ENCODE results near the gene ALLC.
"Not testable (repeated sequence)": the region's sequence is repeated elsewhere in the genome, so short reads cannot be mapped to it uniquely, and the experiment has no call there.

ALLC gene

DNA sequence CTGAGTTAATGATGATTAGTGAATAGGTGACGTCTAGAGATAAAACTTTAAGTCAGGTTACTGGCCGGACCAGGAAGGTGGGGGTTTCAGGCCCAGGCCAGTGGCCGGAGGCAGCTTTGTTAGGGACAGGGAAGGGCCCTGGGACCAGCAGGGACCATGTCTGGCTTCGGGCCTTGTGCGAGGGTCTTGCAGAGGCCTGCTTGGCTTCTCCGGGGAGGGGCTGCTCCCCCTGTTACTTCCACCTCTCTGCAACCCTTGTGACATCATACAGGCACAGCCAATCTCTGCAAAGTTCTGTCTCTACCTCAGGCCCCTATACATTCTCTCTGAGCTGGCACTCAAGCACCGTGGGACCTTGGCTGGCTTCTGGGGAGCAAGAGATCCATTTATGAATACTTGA is at the start of gene ALLC:
Gene ALLC (plus strand): TSS at position 320 of the 400 bp plus-strand sequence. CDS start 12,958 bp downstream, outside the sequence.
- no peak for DNase-seq

DNA sequence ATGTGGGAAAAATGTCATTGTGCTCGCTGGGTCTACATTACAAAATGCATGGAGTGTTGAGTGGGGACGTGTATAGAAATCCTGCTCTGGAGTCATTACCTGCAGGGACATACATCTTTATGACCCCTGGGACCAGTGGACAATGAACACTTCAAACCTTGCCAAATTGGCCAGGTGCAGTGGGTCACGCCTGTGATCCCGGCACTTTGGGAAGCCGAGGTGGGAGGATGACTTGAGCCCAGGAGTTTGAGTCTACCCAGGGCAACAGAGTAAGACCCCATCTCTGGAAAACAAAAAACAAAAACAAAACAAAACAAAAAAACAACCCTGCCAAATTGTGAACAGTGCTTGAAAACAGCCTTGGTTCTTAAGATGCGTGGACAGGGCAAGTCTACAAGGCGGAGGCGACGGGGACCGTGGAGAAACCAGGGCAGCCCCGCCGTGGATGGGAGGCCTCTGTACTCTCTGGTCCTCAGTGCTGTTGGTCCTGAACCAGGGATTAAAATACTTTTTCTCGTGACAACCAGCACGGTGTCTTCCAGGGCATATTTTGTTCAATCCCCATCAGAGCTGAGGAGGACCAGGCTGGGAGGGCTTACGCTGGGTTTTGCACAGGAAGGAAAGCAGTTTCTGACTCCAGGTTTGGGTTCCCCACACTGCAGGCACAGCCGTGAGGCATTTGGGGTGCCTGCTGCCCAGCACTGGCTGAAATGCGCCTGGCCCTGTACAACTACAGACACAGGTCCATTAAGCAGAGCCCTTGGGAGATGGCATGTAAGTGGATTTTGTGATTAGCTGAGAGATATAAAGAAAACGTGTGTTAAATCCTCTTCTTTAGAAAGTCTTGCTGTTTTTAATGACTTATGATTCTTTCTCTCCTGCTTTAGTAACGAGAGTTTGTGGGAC is 49.4 kb upstream of the ALLC start:
- DNase-seq: no peak

DNA sequence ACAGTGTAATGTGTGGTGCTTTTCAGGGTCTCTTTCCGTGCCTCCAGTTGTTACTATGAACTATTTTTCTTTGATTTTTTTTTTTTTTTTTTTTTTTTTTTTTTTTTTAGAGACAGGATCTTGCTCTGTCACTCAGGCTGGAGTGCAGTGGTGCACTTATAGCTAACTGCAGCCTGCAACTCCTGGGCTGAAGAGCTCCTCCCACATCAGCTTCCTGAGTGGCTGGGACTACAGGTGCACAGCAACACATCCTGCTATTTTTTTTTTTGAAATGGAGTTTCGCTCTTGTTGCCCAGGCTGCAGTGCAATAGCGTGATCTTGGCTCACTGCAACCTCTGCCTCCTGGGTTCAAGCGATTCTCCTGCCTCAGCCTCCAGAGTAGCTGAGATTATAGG is 48.7 kb upstream of the ALLC start:
- not testable (repeated sequence) for DNase-seq

DNA sequence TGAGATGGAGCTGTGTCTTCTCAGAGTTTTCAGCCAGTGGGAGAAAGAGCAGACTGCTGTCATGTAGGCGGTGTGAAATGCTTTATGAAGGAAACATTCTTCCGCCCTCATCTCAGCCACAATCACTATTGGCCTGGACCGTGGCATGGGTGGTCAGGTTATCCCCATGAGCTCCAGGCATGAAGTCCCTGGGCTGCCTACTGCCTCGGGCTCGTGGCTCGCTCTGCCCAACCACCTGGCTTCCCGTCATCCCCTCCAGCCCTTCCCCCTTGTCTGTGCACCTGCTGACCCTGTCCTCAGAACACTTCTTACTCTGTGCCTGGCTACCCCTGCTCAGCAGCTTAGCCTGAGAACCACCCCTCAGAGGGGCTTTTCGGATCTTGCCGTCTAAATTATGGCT is 47.6 kb upstream of the ALLC start:
- no peak for DNase-seq

DNA sequence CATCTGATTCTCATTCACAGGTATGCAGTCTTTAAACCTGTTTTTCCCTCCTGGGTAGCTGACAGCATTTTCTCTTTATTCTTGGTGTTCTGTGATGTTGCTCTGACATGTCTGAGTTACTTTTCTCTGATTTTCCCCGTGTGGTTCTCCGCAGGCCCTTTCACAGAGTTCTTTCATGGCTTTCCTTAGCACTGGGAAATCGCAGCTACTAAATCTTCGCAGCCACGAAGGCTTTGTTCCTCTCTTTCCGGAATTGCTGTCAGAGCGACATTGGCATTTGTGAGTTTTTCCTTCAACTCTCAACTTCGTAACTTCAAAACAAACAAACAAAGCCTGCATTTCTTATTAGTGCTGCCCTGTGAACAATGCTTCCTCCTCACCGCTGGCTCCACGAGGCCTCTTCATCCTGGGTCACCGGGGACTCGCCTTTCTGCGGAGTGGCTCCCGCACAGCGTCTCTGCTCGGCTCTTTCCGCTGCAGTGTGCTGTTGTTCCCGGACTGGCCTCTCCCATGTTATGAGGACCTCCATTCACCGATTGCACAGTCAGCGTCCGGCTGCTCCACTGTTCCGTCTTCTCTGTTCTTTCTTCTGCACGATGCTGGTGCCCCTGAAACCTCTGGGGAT is 47.0 kb upstream of the ALLC start:
- no peak for DNase-seq

DNA sequence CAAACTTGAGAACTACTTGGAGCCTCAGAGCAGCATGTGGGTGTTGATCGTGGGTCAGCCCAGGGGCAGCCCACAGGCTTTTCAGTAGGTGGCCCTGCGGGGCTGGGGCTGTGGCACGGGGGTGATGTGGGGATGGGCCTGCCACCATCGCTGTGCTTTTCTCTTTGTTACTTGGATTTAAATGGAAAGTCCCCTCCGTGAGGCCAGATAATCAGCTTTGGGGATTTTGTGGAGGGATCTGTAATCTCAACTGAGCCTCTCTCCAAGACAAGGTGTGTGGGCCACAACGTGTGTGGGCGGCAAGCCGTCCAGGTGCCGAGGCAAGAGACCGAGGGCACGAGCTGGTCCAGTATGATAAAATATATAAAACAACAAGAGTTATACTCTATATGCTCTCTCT is 46.4 kb upstream of the ALLC start:
- no peak for DNase-seq

DNA sequence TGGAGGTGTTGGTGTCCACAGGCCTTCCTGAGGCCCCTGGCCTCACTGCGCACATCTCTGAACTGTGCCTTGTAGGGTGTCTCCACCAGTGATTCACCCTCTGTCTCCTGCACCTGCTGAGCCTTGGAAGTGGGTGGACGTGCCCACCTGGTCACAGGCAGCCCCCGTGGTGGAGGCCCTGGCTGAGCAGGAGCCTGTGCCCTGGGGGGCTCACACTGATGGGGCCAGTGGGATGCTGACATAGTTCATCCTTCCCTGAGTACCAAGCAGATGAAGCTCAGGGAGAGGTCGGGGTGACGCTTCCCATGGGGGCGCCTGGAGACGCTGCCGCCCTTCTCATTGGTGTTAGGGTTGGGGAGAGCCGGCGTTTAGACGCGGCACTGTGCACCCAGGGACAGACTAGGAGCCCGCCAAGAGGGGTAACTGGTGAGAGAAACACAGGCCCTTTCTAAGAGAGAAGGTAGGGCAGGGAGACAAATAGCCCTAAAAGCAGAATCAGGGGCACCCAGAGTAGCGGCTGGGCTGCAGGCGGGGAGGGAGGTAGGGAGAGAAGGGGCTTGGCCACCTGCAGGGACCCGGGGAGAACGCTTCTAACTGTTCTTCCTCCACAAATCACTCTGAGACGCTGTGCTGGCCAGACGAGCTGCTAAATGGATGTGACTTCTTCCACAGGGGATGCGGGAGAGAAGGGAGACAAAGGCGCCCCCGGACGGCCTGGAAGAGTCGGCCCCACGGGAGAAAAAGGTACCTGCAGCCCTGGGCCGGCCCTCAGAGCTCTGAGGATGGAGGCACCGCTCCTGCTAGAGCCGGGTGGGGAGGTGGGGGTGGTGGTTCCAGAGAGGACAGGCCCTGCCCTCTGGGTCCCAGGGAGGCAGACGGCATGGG is 45.1 kb upstream of the ALLC start:
- DNase-seq: no peak

DNA sequence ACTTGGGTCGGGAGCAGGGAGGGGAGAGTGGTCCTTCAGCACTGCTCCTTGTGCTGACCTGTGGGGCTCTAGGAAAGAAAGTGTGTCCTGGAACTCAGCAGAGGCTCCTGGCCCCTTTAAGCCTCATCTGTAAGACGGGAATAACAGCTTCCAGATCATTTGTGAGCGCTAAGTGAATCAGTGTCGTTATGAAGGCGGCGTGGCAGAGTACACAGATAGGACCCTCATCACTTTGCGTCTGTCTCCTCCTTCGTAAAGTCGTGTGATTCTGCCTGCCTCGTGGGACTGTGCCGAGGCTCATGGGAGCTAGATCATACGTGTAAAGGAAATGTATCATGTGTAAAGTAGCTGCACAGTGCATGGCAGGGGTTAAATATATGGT is 44.5 kb upstream of the ALLC start:
- DNase-seq: no peak

DNA sequence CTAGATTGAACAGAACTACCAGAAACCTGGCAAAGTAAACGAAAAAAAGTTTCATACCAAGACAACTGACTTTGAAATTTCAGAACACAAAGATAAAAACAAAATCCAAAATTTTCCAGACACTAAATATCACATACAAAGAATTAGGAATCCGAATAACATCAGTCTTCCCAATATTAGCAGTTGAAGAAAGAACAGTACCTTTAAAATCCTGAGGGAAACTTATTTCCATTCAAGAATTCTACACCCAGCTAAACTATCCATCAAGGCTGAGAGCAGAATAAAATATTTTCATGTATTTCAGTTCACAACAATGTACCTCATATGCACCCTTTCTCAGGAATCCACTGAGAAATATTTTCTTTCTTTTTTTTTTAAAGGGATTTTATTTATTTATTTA is 43.3 kb upstream of the ALLC start:
- not testable (repeated sequence) for DNase-seq

DNA sequence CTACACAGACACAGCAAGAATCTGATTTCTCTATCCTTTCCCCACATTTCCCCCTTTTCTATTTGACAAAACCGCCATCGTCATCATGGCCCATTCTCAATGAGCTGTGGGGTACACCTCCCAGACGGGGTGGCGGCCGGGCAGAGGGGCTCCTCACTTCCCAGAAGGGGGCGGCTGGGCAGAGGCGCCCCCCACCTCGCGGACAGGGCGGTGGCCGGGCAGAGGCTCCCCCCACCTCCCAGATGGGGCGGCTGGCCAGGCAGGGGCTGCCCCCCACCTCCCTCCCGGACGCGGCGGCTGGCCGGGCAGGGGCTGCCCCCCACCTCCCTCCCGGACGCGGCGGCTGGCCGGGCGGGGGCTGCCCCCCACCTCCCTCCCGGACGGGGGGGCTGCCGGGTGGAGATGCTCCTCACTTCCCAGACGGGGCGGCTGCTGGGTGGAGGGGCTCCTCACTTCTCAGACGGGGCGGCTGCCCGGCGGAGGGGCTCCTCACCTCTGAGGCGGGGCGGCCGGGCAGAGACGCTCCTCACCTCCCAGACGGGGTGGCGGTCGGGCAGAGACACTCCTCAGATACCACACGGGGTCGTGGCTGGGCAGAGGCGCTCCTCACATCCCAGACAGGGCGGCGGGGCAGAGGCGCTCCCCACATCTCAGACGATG is 42.3 kb upstream of the ALLC start:
- not testable (repeated sequence) for DNase-seq

DNA sequence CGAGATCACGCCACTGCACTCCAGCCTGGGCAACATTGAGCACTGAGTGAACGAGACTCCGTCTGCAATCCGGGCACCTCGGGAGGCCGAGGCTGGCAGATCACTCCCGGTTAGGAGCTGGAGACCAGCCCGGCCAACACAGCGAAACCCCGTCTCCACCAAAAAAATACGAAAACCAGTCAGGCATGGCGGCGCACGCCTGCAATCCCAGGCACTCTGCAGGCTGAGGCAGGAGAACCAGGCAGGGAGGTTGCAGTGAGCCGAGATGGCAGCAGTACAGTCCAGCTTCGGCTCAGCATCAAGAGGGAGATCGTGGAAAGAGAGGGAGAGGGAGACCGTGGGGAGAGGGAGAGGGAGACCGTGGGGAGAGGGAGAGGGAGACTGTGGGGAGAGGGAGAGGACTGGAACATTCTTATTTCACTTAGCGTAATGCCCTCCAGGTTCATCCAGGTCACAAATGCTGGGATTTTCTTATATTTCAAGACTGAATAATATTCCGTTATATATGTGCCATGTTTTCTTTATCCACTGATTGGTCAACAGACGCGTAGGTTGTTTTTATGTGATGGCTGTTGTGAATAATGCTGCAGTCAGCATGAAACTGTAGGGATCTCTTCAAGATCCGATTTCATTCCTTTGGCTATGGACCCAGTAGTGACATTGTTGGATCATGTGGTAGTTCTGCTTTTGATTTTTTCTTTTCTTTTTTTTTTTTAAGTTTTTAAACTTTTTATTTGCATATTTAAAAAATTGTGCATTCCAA is 41.4 kb upstream of the ALLC start:
- DNase-seq: not testable (repeated sequence)

DNA sequence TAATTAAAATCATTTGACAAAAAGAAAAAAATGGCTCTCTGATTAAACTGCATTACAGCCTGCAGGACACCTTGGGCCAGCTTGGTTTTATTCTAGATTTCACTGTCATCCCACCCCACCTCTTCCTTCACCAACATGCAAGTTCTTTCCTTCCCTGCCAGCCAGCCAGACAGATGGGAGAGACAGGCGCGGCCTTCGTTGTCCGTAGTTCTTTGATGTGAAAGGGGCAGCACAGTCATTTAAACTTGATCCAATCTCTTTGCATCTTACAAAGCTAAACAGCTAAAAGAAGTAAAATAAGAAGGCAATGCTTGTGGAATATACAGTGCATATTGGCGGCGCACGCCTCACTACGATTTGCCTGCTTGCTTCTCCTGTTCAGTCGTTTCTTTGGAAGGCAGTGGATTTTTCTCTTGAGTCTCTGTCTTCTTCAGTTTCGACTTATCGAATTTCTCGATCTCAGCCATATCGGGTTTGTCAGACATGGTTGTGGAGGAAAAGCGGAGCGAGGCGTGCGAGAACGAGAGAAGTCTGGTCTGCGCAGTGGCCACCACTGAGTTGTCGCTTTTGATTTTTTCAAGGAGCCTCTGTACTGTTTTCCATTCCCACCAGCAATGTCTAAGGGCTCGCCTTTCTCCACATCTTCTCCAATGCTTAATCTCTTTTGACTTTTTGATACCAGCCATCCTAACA is 40.7 kb upstream of the ALLC start:
- no peak for DNase-seq

DNA sequence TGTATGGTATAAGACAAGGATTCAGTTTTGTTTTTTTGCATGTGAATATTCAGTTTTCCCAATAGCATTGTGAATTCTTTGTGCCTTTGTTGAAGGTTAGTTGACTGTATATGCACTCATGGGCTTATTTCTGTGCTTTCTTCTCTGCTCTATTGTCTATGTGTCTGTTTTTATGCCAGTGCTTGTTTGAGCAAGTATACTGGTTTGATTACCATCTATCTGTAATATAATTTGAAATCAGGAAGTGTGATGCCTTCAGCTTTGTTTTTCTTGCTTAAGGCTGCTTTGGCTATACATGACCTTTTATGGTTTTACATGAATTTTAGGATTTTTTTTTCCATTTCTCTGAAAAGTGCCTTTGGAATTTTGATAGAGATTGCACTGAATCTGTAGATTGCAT is 39.6 kb upstream of the ALLC start:
- DNase-seq: no peak

DNA sequence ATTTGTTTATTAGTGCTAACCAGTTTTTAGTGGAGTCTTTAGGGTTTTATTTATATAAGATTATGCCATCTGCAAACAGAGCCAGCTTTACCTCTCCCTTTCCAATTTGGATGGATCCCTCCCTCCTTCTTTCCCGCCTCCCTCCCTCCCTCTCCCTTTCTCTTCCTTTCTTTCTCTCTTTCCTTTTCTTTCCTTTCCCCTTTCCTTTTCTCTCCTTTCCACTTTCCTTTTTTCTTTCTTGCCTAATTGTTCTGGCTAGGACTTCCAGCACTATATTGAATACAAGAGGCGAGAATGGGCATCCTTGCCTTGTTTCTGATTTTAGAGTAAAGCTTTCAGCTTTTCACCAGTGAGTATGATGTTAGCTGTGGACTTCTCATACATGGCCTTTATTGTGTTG is 39.0 kb upstream of the ALLC start:
- no peak for DNase-seq

DNA sequence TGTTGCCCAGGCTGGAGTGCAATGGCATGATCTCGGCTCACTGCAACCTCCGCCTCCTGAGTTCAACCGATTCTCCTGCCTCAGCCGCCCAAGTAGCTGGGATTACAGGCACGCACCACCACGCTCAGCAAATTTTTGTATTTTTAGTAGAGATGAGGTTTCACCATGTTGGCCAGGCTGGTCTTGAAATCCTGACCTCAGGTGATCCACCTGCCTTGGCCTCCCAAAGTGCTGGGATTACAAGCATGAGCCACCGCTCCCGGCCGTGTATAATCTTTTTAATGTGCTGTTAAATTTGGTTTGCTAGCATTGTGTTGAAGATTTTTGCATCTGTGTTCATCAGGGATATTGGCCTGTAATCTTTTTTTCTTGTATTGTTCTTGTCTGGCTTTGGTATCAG is 38.3 kb upstream of the ALLC start:
- DNase-seq: not testable (repeated sequence)

DNA sequence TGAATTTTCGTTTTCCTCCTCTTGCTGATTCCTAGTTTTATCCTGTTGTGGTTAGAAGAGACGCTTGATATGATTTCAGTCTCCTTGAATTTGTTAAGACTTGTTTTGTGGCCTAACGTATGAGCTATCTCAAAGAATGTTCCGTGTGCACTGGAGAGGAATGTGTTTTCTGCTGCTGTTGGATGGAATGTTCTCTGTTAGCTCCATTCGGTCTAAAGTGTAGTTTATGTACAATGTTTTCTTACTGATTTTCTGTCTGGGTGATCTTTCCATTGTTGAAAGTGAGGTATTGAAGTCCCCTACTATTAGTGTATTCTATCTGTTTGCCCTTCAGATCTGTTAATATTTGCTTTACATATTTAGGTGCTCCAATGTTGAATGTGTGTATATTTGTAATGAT is 37.2 kb upstream of the ALLC start:
- no peak for DNase-seq

DNA sequence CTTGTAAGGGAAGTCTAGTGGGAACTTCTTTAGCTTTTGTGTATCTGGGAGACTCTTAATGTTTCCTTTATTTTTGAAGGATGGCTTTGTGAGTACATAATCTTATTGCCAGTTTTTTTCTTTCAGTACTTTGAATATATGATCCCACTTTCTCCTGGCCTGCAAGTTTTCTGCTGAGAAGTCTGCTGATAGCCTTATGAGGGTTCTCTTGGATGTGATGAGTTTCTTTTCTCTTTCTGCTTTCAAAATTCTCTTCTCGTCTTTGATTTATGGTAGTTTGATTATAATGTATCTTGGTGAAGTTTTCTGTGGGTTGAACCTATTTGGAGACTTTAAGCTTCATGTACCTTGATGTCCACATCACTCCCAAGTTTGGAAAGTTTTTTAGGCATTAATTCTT is 35.0 kb upstream of the ALLC start:
- no peak for DNase-seq

DNA sequence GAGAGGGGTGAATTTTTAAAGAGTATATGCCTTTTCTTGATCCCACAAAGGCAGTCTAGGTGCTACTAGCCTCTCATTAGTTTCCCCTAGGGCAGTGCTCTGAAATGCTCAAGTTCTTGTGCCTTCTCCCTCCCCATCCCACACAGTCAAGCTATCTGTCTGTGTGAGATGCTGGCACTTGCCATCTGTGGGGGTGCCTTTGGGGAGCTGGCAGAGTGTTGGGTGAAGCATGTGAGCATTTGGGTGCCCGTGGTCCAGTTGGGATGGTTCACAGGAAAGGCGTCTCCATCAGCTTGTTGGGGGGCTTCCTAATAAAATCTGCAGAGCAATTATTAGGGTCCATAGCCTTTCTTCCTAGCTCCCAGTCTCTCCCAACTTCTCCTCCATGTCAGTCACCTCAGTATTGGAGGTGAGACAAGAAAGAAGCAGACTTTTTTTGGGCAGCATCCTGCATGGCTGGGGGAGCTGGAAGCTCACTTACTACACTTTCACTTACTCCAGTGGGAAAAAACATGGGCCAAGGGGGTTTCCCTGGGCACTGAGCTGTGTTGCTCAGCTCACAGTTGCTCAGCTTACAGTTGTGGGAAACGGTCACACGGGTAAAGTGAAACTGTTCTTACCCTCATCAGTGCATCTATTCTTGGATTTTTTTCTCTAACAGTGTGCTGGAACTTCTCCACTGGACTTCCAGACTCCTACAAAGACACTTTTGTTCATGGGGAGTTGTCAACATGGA is 33.8 kb upstream of the ALLC start:
- no peak for DNase-seq

DNA sequence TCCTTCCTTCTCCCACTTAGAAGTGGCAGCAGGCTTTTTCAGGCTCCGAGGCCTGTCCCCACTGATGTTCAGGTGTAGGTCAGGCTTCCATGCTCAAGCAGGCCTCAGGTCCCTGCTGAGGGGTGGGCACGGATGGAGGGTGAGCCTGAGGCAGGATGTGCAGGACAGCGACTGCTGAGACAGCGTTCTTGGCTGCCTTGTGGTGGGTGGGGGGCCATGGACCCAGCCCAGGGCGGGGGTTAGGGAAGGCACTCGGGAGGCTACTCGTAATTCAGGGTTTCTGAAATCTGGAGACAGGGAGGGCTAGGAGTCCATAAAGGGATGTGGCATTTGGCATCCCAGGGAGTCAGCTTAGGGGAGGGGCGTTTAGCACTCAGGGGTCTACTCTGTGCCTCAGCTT is 32.8 kb upstream of the ALLC start:
- no peak for DNase-seq

DNA sequence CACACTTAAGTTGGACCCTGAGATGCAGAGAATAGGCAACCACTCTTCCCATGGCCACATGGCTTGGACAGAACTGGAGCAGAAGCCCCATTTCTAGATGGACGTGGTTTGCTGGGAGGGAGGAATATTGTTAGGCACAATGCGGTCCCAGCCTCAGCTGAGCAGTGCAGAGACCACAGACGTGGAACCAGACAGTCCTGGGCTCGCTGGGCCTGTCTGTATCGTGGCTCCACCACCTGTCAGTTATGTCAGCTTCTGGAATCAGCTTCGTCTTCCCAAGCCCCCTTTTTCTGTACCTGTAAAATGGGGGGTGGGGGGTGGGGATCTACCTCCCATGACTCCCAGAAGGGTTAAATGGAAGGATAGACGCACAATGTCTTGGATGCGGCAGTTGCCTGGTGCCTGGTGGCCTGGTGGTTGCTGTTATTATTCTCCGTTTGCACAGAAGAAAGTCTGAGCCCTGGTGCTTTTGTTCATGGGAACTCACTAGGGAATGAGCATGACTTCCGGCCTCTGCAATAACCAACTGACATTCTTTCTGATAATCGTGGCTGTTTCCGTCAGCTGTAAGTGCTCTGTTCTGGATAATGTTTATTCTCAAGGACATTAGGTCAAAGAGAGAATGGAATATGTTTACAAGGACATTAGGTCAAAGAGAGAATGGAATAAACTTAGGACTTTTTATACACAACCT is 31.7 kb upstream of the ALLC start:
- DNase-seq: no peak
